ENCODE results near the gene COPS8.

The COPS8 gene

DNA sequence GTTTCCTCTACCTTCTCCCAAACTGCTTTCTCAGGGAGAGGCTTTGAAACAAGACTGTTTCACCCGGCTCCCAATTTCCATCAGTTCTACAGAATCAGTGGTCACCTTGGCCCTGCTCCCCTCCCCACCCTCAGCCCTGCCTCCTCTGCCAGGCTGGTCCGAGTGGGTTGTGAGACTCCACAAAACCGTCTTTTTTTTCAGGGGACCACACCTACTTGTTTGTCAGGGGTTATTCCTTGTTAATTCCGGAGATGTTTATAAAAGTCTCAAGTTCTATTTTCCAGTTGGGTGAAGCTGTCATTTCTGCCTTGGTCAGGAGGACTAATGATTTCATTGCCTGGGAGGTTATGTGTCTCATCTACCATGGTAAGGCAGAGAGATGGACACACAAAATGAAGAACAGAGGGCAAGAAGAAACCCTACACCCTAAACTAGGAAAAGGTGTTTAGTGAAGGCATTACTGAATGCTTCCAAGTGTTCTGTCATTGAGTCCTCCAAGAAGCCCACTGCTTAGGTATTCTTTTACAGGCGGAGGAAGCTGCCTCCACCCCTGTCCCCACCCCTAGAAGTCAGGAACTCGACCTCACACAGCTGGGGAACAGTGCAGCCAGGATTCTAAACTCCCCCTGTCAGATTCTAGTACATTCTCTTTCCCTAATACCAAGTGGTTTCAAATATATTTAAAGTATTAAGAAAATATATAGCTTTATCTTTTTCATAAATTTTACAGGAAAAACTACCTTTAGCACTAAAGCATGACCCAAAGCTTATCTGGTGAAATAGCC is 46.3 kb downstream of the COPS8 start:
- DNase-seq (ENCODE audit: low read depth): no peak

DNA sequence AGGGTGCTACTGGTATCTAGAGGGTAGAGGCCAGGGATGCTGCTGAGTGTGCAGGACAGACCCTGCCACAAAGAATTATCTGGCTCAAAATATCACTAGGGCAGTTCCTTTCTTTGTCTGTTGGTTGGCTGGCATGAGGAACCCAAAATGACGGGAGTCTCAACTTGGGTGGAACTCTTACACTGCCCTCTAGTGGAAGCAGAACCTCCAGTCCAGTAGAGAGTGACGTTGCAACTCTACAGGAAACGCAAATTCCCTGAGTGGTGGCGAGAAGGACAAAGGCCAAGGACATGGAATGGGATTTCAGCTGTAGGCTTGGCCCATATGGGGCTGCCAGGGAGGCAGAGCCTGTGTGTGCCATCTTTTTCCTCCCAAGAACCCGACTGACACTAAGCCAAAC is 47.1 kb downstream of the COPS8 start:
- no peak for DNase-seq (ENCODE audit: low read depth)

DNA sequence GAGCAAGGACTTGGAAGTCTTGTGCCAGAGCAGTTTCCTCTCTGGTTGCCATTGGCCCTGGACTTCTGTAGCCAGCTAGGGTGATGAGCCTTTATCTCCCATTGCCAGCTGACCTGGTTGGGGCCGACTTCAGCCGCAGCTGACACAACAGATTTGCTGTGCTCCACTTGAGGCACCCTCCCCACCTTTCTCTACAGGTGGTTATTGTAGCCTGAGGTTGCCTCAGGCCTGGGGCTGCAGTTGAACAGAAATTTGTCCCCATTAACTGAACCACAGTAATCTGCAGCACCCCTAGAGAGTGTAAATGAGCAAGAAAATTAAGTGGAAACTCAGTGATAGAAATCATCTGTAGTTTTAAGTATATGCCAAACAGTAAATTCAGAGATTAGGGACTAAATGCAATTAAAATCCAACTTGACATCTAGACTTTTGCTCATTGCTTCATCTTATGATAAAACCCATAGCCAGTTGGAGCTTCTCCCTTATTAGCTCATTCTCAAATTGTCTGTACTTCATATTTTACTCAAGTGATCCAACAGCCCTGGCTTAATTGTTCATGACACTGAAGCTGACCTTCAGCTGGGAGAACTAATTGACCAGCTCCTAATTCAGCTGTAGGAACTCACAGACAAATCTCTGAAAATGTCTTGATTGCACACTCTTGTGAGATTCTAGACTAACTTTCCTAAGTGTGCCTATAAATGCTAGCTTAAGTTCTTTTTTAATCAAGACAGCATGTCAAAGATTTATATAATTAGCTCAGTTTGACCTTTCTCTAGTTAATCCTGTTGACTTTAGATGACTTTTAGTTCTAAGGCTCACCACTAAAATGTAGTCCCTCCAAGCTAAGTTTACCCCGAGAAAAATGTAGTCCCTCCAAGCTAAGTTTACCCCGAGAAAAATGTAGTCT is 48.9 kb downstream of the COPS8 start:
- no peak for DNase-seq (ENCODE audit: low read depth)

DNA sequence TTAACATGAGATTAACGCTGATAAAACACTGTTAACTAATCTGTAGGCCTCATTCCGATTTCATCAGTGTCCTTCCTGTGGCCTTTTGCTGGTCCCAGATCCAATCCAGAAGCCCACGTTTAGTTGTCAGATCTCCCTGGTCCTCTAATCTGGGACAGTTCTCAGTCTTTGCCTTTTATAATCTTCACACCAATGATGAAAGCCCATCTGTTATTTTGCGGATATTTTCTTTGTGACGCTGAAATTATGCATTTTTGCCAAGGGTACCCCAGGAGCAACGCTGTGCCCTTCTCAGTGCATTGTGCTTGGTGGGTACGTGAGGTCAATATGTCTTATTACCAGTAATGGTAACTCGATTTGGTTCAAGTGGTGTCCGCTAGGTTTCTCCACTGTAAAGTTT is 51.1 kb downstream of the COPS8 start:
- no peak for DNase-seq (ENCODE audit: low read depth)

DNA sequence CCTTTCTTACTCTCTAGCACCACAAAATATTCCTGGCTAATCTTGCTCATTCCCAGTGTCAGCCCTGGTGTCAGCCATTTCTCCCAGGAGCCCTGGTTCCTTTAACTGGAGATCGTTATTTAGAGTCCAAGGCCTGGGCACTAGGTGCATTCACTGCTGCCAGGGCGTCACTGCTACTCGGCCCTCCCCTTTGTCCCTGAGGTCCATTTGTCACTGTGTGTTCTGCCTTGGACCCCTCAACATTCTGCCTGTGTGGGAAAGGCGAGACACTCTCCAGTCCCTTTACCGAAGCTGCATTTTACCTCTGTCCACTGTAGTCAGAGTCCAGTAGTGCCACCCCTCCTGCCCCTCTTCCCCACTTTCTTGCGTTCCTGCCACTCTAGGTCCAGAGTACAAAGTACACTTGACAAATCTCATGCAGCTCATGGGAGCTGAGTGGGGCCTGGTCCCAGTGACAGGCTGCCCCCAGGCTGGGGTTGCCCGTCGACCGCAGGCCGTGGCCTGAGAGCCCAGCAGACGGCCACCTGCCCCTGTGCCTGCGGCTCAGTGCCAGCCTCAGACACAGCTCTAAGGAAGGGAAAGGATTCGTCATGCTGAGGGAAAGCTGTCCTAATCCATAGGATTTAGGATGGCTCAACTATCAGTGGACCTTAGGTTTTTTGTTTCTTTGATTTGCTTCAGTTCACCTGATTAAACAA is 52.1 kb downstream of the COPS8 start:
- DNase-seq (ENCODE audit: low read depth): no peak

DNA sequence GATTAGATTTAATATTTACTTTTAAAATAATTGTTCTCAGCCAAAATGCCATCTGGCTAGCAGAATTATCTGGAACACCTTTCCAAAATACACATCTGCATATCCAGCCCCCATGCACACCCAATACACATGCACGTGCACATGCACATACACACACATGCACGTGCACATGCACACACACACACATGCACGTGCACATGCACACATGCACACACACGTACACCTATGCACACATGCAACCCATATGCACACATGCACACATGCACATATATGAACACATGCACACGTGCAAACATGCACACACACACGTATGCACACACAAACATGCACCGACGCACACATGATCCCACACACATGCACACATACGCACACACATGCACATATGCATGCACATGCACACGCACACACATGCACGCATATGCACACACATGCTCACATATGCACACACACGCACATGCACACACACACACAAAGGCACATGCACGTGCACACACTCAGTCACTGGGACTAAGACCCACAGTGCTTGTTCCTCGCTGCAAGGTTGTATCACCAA is 53.5 kb downstream of the COPS8 start:
- DNase-seq (ENCODE audit: low read depth): no peak

DNA sequence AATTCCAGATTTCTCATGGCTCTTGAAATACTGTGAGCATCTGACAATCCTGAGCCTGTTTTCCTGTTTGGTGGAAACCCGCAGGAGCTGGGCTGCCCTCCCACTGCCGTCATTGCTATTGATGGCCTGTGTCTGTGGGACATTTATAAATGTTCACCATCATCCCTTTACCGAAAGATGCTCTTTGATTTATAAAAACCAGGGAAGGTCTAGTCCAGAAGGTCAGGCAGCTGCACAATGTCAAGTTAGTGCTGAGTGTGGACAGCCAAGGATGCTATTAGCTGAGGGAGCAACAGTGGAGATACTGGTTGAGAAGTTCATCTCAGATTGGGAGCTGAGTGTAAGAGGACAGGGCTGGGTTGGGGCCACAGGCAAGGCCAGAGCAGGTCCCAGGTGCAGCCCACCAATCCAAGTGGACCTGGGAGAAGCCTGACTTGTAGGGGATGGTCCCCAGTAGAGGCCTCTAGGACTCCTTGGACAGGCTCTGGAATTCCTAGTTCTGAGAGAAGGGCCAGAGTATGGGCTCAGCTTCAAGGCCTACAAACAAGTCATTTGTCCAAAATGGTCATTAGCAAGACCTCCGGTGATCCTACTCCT is 55.1 kb downstream of the COPS8 start:
- no peak for DNase-seq (ENCODE audit: low read depth)

DNA sequence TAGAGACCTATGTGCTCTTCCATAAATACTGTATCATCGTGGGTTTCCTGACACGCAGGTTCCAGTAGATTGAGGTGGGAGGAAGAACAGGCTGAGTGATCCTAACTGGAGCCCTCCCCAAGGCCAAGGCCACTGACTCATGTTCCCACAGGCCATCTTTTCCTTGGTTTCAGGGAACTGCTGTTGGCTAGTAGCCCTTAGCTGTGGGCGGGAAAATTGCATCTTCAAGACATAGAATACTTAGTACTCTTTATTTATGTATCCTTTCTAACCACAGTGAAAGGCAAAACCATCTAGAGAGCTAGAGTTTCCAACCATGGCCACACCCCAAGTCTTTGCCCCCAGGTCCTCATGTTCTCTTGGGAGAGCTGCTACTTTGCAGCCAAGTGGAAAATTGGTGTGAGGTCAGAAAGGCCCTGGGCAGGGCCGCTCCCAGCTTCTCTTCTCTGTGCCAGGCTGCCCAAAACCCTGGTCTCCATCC is 55.9 kb downstream of the COPS8 start:
- peak; percentile 67 for DNase-seq (ENCODE audit: low read depth)

DNA sequence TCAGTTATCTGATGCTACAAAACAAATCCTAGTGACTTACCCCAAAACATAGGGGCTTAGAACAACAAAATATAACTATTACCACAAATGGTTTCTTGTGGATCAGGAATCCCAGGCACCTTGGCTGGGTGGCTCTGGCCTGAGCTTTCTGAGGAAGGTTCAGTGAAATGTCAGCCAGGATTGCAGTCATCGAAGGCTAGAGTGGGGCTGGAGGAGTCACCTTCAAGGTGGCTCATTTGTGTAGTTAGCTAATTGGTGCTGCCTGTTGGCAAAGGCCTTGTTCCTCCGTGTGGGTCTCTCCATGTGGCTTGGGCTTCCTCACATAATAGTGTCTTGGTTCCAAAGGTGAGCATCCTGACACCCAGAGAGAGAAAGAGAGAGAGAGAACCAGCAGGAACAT is 57.4 kb downstream of the COPS8 start:
- no peak for DNase-seq (ENCODE audit: low read depth)

DNA sequence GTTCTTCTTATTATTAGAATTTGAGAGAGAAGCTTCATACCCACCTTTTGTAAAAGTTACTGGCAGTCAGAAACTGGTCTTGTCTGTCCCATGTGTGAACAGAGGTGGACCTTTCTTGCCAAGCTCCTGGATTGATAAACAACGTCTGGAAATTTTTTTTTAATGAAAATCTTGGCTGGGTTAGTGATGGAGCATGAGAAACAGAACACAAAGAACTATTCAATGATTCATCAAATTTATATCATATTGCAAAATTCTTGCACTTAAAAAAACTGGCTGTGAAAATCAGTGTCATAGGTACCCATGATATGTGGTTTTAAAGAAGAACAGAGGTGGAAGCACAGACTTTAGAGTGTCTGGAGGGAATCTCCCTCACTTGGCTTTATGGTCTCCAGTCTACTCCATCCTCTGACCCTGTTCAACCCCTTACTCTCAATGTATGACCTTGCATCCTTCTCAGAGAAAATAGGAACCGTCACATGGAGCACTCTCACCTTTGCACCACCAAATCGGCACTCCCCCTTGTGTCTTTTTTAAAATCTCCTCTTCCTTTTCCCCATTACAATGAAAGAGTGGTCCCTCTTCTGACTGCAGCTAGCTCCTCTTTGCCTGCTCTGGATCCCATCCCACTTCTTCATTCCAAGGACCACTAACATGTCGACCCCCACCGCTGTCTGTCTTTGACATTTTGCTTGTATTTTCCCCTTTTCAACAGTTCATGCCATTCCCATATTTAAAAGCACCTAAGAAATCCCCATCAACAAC is 58.2 kb downstream of the COPS8 start:
- peak; percentile 85 for DNase-seq (ENCODE audit: low read depth)

DNA sequence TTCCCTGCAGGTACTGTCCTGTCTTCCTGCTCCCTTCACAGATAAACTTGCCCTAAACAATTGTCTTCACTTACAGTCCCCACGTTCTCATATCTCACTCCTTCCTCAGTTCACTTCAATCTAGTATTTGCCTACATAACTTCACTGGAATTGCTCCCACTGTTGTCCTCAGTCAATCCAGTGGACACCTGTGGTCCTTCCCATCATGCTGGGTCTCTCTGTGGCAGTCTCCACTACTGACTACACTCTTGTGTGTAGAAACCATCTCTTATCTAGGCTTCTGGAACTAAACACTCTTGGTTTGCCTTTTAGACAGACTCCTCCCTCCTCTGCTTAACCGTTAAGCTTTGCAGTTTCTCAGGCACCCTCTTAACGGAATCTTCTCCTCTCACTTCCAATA is 58.8 kb downstream of the COPS8 start:
- DNase-seq (ENCODE audit: low read depth): no peak

DNA sequence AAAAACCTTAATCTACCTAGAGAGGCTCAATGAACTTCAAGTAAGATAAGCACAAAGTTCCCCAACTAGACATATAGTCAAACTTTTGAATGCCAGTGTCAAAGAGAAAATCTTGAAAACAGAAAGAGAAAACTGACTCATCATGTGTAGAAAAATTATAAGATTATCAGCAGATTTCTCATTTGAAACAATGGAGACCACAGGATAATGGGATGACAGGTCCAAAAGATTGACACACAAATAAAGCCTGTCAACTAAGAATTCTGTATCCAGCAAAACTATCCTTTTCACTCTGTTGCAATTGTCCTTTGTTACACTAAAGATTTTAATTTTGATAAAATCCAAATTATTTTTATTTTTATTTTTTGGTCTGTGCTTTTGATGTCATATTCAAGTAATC is 61.6 kb downstream of the COPS8 start:
- DNase-seq (ENCODE audit: low read depth): no peak

DNA sequence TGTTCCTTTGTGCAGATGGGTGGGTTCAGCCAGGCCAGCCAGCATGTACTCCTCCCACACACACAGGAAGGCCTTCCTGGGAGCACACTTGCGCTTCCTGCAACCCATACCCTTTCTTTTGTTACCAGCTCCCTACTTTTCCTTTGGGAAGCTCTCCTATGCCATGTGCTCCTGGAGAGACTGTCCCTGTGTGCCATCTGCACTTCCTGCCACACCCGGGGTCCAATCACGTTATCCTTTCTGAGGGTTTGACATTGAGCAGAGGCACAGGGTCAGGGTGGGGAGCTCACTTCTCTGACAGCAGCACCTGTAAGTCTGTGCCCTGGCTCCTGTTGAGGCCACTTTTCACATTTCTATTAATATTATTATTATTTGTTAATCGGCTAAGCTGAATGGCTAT is 62.9 kb downstream of the COPS8 start:
- DNase-seq (ENCODE audit: low read depth): no peak

DNA sequence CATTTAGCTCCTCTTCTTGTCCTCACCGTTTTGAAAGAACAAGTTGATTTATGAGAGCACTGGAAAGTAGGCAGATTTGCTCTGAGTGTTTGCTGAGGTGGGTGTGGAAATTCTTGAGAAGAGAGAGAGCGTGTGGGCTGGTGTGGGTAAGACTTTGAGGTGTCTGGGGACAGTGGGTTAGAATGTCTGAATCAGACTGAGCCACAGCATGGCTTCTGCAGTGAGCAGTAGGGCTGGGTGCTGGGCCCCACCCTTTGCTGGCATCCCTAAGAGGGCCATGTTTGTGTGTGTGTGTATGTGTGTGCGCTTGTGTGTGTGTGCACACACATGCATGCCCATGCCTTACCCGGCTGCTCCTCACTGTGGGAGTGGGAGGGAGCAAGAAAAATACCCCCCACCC is 63.7 kb downstream of the COPS8 start:
- DNase-seq (ENCODE audit: low read depth): peak; percentile 28

Measured in iris pigment epithelial cell (primary cell).